LHCN-M2 (cell line): ENCODE measurements around the gene KRTAP10-5. TPM values are rescaled to one million over a fixed set of nuclear protein-coding genes. Genes with fewer than 3 reads are reported as not detected.
A peak's percentile ranks its signal among the peaks of the same experiment; 100 is the strongest.
"Not testable (repeated sequence)": the region's sequence is repeated elsewhere in the genome, so short reads cannot be mapped to it uniquely, and the experiment has no call there.

ENCODE experiments used
- DNase-seq: peaks from one replicate; pipeline ENCODE4 v3.0.0-alpha.2; 2012; ENCODE audit warnings: low read depth
- total RNA-seq: library from RNA; depleted of rRNA; stranded (reverse); fragments of >200 nt; gene quantifications from 2 replicates; pipeline ENCODE4 v1.2.3, GENCODE V29; 2014

Gene KRTAP10-5
- total RNA-seq, 1 experiment from 2014 or later = not detected

GRCh38 chr21:44611551-44611950, 31.1 kb upstream of the KRTAP10-5 start:
- no peak for DNase-seq

GRCh38 chr21:44610157-44610843, 29.9 kb upstream of the KRTAP10-5 start:
- not testable (repeated sequence) for DNase-seq

- no peak for DNase-seq
Measured at GRCh38 chr21:44609193-44609592, 28.8 kb upstream of the KRTAP10-5 start.

- DNase-seq = no peak
Measured at GRCh38 chr21:44606495-44606894, 26.1 kb upstream of the KRTAP10-5 start.

- no peak for DNase-seq
Measured at GRCh38 chr21:44603911-44604310, 23.5 kb upstream of the KRTAP10-5 start.

- DNase-seq = no peak
Measured at GRCh38 chr21:44603109-44603875, 22.9 kb upstream of the KRTAP10-5 start.

- no peak for DNase-seq
Measured at GRCh38 chr21:44602463-44602850, 22.1 kb upstream of the KRTAP10-5 start.

GRCh38 chr21:44601596-44602462, 21.4 kb upstream of the KRTAP10-5 start:
- DNase-seq = peak; percentile 6

GRCh38 chr21:44601091-44601490, 20.7 kb upstream of the KRTAP10-5 start:
- DNase-seq = peak; percentile 29

GRCh38 chr21:44600118-44600978, 19.9 kb upstream of the KRTAP10-5 start, which contains the start of gene KRTAP10-7:
KRTAP10-7 (plus strand) TSS chr21:44600597; CDS start chr21:44600622, 25 bp downstream.
- not testable (repeated sequence) for DNase-seq

GRCh38 chr21:44599264-44600029, 19.0 kb upstream of the KRTAP10-5 start:
- DNase-seq = no peak

GRCh38 chr21:44598061-44598460, 17.7 kb upstream of the KRTAP10-5 start:
- no peak for DNase-seq

GRCh38 chr21:44596068-44596725, 15.8 kb upstream of the KRTAP10-5 start:
- no peak for DNase-seq

- no peak for DNase-seq
Measured at GRCh38 chr21:44595524-44595923, 15.1 kb upstream of the KRTAP10-5 start.

GRCh38 chr21:44594406-44594916, 14.1 kb upstream of the KRTAP10-5 start:
- no peak for DNase-seq

GRCh38 chr21:44593598-44594405, 13.4 kb upstream of the KRTAP10-5 start:
- DNase-seq = peak; percentile 42

GRCh38 chr21:44592446-44593311, 12.3 kb upstream of the KRTAP10-5 start, which contains the start of gene KRTAP10-6:
KRTAP10-6 (minus strand) TSS chr21:44592505; CDS start chr21:44592484, 21 bp downstream.
- no peak for DNase-seq
